Right cardiac atrium (tissue), 5 donors: Measurements from ENCODE around the gene PAPSS2. TPM values are rescaled to one million over a fixed set of nuclear protein-coding genes. Genes with fewer than 3 reads are reported as not detected.

Source experiments
- ATAC-seq, 2 donors: fragments of 200-7000 bp; cut with Tn5 transposase; one replicate each; pipeline versions ENCODE4 v1.8.0 to v1.9.1; 2020; ENCODE audit warnings: moderate library complexity in 2 of 2, mild to moderate bottlenecking in 1 of 2
- DNase-seq, 3 donors: peaks; one replicate each; pipeline ENCODE4 v3.0.0-alpha.2; 2020
- H3K27ac ChIP-seq: one replicate; pipeline ENCODE4 v1.5.1; 2013; ENCODE audit warnings: mild to moderate bottlenecking, low read length, control low read depth, moderate library complexity
- H3K27me3 ChIP-seq: one replicate; pipeline ENCODE4 v1.6.1; 2013; ENCODE audit not compliant: control insufficient read depth, insufficient read depth
- H3K4me1 ChIP-seq: one replicate; pipeline ENCODE4 v1.6.1; 2013; ENCODE audit warnings: low read length; ENCODE audit not compliant: control insufficient read depth, insufficient read depth
- H3K4me3 ChIP-seq: one replicate; pipeline ENCODE4 v1.5.1; 2013; ENCODE audit warnings: low read length, control low read depth
- H3K9me3 ChIP-seq: one replicate; pipeline ENCODE4 v1.6.1; 2013; ENCODE audit warnings: low read length; ENCODE audit not compliant: control insufficient read depth
- WGBS: extraction: QIAGEN DNeasy Blood & Tissue Kit; methylation state at CpG from one replicate; pipeline ENCODE4 v1.1.7; 2013; 5-methylcytosine and 5-hydroxymethylcytosine counted together
- intact Hi-C, 4 donors: fragments of 100-400 bp; cut with DNase I; formaldehyde crosslinking; loops; one replicate each; pipeline versions ENCODE4 v1.11.0 to v1.14.0; 2022 to 2023
- polyA plus RNA-seq: library from polyadenylated mRNA; stranded (reverse); fragments of 200-250 nt; gene quantifications from one replicate; pipeline ENCODE4 v1.2.3, GENCODE V29; 2013
- total RNA-seq, 4 donors: library from RNA; stranded (reverse); fragmentation: NEBNext Ultra II Directional; extraction: Animal tissue kit (Norgen Biotek cat#: 25700); gene quantifications; one replicate each; pipeline ENCODE4 v1.2.1, GENCODE V29; 2021
- donor health status: healthy with polysubstance abuse.
- donor health status: DM: no; HTN: yes; CAD: no.
- donor health status: DM: no; HTN: no; CAD: no.
- donor health status: DM: no; HTN: yes; CAD: no; lungs with severe emphysema.
- donor health status: DM: yes; HTN: yes; CAD: no.

PAPSS2 gene
- total and polyA plus RNA-seq, 5 donors = 5.0 to 15.9 (median 13.9) TPM

- 89% methylated on average over 2 of the region's 2 CpGs for WGBS
- Histone ChIP-seq H3K4me1 (no peaks in the 10 kb centered on the region), H3K27me3 (no peaks in the 10 kb centered on the region), H3K27ac (no peak overlapping the region), H3K4me3 (no peak overlapping the region), H3K9me3 (no peaks in the 10 kb centered on the region)
- intact Hi-C loops = no loop called here
- DNase-seq (no peak), ATAC-seq (no peak)
Measured at GRCh38 chr10:87752566-87752965, 92.9 kb downstream of the PAPSS2 start.

DNA sequence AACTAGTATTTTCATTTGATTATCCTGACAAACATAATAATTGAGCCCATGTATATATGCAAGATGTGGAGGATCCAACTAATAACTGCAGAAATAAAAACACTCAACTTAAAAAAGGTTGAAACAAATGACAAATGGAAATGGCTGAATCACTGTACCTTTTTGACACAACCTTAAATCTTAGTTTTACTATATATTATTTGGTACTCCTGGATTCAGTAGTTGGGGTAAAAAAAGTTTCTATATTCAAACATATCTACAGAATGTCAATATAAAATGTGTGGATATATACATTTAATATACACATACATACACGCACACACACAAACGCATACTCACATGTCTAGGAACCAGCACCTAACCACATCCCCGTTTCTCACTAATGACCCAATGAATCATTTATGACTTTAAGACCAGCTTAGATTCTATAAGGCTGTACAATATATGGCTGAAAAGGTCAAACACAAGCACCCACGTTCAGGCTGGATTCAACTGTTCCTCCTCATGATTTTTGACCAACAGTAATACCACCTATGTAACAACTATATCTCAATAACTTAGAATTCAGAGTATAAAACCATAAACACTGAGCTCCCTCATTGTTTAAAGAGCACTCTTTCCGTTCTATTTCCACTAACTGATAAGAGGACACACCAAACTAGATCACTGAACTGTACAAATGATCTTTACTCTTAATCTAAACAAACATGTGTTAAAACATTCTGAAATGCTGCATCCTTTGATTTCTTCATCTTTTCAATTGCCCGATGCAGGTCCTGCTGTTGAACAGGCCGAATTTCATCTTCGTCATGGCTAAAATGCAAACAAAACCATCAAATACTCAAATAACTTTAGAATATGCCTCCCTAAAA, 94.6 kb downstream of the PAPSS2 start:
- no peak overlapping the region for H3K4me3 ChIP-seq
- no peaks in the 10 kb centered on the region for H3K9me3 ChIP-seq
- H3K27me3 ChIP-seq = no peaks in the 10 kb centered on the region
- H3K4me1 ChIP-seq = no peaks in the 10 kb centered on the region
- intact Hi-C loops = no loop called here
- ATAC-seq (no peak), DNase-seq (no peak)
- no peak overlapping the region for H3K27ac ChIP-seq
- WGBS = 88% methylated on average over 8 of the region's 8 CpGs

DNA sequence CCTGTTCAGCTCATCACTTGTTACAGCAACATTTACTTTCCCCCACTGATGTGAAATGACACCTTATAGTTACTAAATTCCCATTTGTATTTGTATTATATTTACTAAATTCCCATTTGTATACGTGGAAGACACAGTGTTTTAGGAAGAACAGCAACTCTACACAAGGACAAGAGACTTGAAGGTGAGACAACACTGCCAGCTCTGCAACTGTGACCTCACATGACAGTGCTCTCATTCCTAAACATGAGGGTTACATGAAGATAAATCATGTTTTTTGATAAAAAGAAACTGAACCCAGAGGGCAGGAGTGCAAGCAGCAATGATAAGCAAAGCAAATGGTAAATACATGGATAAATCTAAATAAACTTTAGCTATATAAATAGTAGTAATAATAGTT, 98.0 kb downstream of the PAPSS2 start:
- WGBS = 75% methylated on average over 1 of the region's 1 CpG
- intact Hi-C loops = no loop called here
- Histone ChIP-seq H3K9me3 (no peaks in the 10 kb centered on the region), H3K27ac (no peak overlapping the region), H3K4me3 (no peak overlapping the region), H3K27me3 (no peaks in the 10 kb centered on the region), H3K4me1 (no peaks in the 10 kb centered on the region)
- DNase-seq (no peak), ATAC-seq (no peak)

DNA sequence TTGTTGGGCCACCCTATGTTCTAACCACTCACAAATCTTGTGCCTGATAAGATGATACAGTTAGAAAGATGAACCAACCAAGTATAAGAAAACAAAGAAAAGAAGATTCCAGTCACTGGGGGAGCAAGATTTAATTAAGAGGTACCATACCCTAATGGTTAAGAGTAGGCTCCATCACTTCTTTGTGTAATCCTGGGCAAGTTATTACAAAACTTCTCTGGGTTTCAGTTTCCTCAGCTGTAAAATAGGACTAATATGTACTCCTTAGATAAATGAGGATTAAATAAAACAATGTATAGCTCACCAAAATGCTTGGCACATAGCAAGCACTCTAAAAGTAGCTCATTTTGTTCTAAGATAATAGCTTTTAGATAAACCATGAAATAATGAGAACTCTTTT, 99.9 kb downstream of the PAPSS2 start:
- Histone ChIP-seq H3K4me3 (no peak overlapping the region), H3K9me3 (no peaks in the 10 kb centered on the region), H3K27ac (no peak overlapping the region), H3K27me3 (no peaks in the 10 kb centered on the region), H3K4me1 (no peaks in the 10 kb centered on the region)
- DNase-seq (no peak), ATAC-seq (no peak)
- intact Hi-C loops = no loop called here

GRCh38 chr10:87760195-87760905, 100.7 kb downstream of the PAPSS2 start:
- H3K4me1 ChIP-seq = no peaks in the 10 kb centered on the region
- no peak overlapping the region for H3K4me3 ChIP-seq
- intact Hi-C loops = no loop called here
- H3K27me3 ChIP-seq = no peaks in the 10 kb centered on the region
- DNase-seq = no peak
- WGBS = 71% methylated on average over 6 of the region's 6 CpGs
- no peak overlapping the region for H3K27ac ChIP-seq
- ATAC-seq = no peak
- H3K9me3 ChIP-seq = no peaks in the 10 kb centered on the region

GRCh38 chr10:87761153-87761552, 101.5 kb downstream of the PAPSS2 start:
- intact Hi-C loops = no loop called here
- Histone ChIP-seq H3K27ac (no peak overlapping the region), H3K27me3 (no peaks in the 10 kb centered on the region), H3K4me3 (no peak overlapping the region), H3K9me3 (no peaks in the 10 kb centered on the region), H3K4me1 (no peaks in the 10 kb centered on the region)
- 95% methylated on average over 4 of the region's 4 CpGs for WGBS
- no peak for DNase-seq
- no peak for ATAC-seq

DNA sequence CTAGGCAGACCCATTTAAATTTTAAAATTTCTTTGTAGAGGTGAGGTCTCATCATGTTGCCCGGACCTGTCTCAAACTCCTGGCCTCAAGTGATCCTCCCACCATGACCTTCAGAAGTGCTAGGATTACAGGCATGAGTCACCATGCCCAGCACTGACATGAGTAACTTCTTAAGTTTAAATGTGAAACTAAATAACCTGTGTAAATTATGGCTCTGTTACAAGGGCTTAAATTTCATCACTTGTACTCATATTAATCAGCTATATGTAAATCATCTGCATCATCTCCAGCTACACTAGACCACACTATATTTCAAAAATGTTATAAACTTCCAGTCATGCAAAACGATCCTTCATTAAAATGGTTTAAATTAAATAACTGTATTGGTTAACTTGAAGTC, 102.2 kb downstream of the PAPSS2 start:
- Histone ChIP-seq H3K4me3 (no peak overlapping the region), H3K9me3 (no peaks in the 10 kb centered on the region), H3K27ac (no peak overlapping the region), H3K4me1 (no peaks in the 10 kb centered on the region), H3K27me3 (no peaks in the 10 kb centered on the region)
- DNase-seq (no peak), ATAC-seq (peak in 1 of 2 donors; percentile 44)
- WGBS = 82% methylated on average over 2 of the region's 2 CpGs
- intact Hi-C loops = no loop called here

GRCh38 chr10:87763086-87763861, 103.6 kb downstream of the PAPSS2 start:
- intact Hi-C loops = no loop called here
- Histone ChIP-seq H3K27me3 (no peaks in the 10 kb centered on the region), H3K4me1 (no peaks in the 10 kb centered on the region), H3K9me3 (no peaks in the 10 kb centered on the region), H3K27ac (no peak overlapping the region), H3K4me3 (no peak overlapping the region)
- no peak for ATAC-seq
- DNase-seq = no peak
- WGBS = 89% methylated on average over 5 of the region's 5 CpGs

DNA sequence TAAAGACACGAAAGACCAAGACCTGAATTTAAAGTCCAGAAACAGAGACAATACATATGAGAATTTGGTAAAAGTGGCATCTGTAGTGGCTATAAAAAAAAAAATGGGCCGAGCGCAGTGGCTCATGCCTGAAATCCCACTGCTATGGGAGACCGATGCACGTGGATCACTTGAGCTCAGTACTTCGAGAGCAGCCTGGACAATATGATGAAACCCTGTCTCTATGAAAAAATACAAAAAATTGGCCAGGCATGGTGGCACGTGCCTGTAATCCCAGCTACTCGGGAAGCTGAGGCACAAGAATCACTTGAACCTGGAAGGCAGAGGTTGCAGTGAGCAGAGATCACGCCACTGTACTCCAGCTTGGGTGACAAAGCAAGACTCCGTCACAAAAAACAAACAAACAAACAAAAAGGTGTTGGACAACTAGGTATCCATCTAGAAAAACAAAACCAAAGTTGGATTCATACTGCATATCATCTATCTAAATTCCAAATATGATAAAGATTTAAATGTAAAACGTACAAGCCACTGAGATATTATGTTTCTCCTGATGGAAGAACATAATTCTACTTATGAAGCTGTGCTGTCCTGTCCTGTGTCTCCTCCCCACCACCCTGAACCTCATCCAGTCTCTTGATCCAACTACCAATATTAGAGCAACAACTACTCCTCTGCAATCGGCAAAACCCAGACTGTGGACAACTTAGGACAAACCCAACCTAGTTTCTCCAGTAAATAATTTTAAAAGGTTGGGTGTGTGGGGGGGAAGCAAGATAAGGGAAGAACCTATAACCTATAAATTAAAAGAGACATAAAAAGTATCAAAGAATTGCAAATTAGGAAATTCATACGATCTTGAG, 104.6 kb downstream of the PAPSS2 start:
- Histone ChIP-seq H3K9me3 (no peaks in the 10 kb centered on the region), H3K4me1 (no peaks in the 10 kb centered on the region), H3K4me3 (no peak overlapping the region), H3K27ac (no peak overlapping the region), H3K27me3 (no peaks in the 10 kb centered on the region)
- DNase-seq = no peak
- intact Hi-C loops = no loop called here
- no peak for ATAC-seq
- WGBS = 94% methylated on average over 13 of the region's 13 CpGs

- DNase-seq (no peak), ATAC-seq (no peak)
- 96% methylated on average over 5 of the region's 5 CpGs for WGBS
- intact Hi-C loops = no loop called here
- H3K27ac ChIP-seq = no peak overlapping the region
- no peaks in the 10 kb centered on the region for H3K27me3 ChIP-seq
- no peaks in the 10 kb centered on the region for H3K9me3 ChIP-seq
- H3K4me3 ChIP-seq = no peak overlapping the region
- H3K4me1 ChIP-seq = no peaks in the 10 kb centered on the region
Measured at GRCh38 chr10:87765666-87766376, 106.1 kb downstream of the PAPSS2 start.
